NT2/D1 (cell line): ENCODE measurements around the gene PPM1L.

ENCODE experiments used
- DNase-seq: peaks from one replicate; pipeline ENCODE4 v3.0.0-alpha.2; 2011; ENCODE audit warnings: low read depth, low spot score
- H3K27me3 ChIP-seq: 2 replicates; pipeline ENCODE4 v1.6.0; 2011; ENCODE audit warnings: mild to moderate bottlenecking; ENCODE audit not compliant: insufficient read length, insufficient read depth
- H3K36me3 ChIP-seq: 2 replicates; pipeline ENCODE4 v1.6.1; 2011; ENCODE audit warnings: mild to moderate bottlenecking, low read length, mixed read lengths; ENCODE audit not compliant: insufficient read depth, insufficient read length
- H3K4me1 ChIP-seq: 2 replicates; pipeline ENCODE4 v1.5.1; 2011; ENCODE audit not compliant: insufficient read depth, insufficient read length
- H3K4me3 ChIP-seq: 2 replicates; pipeline ENCODE4 v1.5.1; 2011; ENCODE audit warnings: low read depth; ENCODE audit not compliant: insufficient read length
- H3K9ac ChIP-seq: 2 replicates; pipeline ENCODE4 v1.6.0; 2011; ENCODE audit warnings: low read depth; ENCODE audit not compliant: insufficient read length
- H3K9me3 ChIP-seq: 2 replicates; pipeline ENCODE4 v1.5.1; 2011; ENCODE audit warnings: mild to moderate bottlenecking, low read length; ENCODE audit not compliant: insufficient read depth
- SUZ12 ChIP-seq: IDR thresholded peaks from 2 replicates; pipeline ENCODE4 v1.6.1; 2011; ENCODE audit not compliant: insufficient read length, insufficient read depth; ENCODE audit errors: extremely low read depth
- YY1 ChIP-seq: IDR thresholded peaks from 2 replicates; pipeline ENCODE4 v1.6.1; 2011; ENCODE audit not compliant: insufficient read length, insufficient read depth
- ZNF274 ChIP-seq: IDR thresholded peaks from 2 replicates; pipeline ENCODE4 v1.6.1; 2011; ENCODE audit warnings: mild to moderate bottlenecking, low read depth, low read length

The PPM1L gene

GRCh38 chr3:160911411-160911810 is 155.4 kb downstream of the PPM1L start:
- Histone ChIP-seq H3K4me1 (no peaks in the 10 kb centered on the region), H3K9me3 (peaks cover 4% of the 10 kb centered on the region; the same call in 1 of the 2 replicates), H3K36me3 (no peaks in the 10 kb centered on the region), H3K27me3 (no peaks in the 10 kb centered on the region), H3K4me3 (no peak overlapping the region), H3K9ac (no peak overlapping the region)
- no peak for TF ChIP-seq ZNF274
- TF ChIP-seq SUZ12, result no peak
- TF ChIP-seq YY1, result no peak
- DNase-seq, result no peak

DNA sequence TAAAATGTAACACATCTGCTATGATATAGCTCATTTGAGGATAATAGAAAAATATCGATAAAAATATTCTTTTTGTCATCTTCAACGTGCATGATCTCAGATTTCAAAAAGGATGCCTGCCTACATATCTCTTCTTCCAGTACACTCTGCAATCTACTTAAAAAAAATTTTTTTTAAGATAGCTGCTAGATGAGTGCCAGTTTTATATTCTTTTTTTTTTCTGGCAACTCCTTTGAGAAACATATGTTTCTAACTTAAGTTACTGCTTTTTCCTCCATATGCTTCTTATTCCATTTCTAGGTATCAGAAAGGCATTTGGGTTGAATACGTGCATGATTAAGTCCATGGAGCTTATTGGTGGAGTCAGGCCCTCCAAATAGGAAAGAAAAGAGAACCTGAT is 160.4 kb downstream of the PPM1L start:
- Histone ChIP-seq H3K4me3 (no peak overlapping the region), H3K27me3 (no peaks in the 10 kb centered on the region), H3K9ac (no peak overlapping the region), H3K36me3 (no peaks in the 10 kb centered on the region), H3K9me3 (no peaks in the 10 kb centered on the region), H3K4me1 (no peaks in the 10 kb centered on the region)
- TF ChIP-seq ZNF274 (no peak), YY1 (no peak), SUZ12 (no peak)
- DNase-seq, result no peak

GRCh38 chr3:160919942-160920341 is 163.9 kb downstream of the PPM1L start:
- Histone ChIP-seq H3K36me3 (no peaks in the 10 kb centered on the region), H3K4me3 (no peak overlapping the region), H3K4me1 (no peaks in the 10 kb centered on the region), H3K27me3 (no peaks in the 10 kb centered on the region), H3K9me3 (no peaks in the 10 kb centered on the region), H3K9ac (no peak overlapping the region)
- TF ChIP-seq YY1 (no peak), ZNF274 (no peak), SUZ12 (no peak)
- no peak for DNase-seq

DNA sequence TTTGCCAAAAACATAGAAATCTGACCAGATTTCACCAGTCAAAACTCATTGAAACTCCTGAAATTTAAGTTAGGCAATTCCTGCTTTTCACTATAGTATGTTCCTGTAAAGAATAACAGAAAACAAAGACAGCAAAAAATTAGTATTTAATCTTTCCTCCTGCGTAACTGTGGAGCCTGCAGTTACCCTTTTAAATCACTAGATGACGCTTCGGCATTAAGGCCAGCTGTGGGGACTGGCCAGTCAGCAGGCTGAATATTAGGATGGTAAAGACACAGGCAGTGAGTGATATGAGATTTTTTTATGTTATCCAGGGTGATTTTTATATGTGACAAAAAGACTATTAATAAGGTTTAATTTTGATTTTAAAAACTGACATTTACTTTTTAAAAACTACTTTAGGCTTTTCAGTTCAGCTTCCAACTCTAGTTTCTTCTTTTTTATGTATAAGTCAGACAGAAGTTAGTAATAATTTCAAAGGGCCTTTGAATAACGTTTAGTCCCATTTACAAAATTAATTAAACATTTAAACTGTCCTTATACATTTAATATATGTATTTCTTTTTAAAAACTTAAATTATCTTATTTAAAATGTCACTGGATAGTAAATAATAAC is 165.1 kb downstream of the PPM1L start:
- no peak for DNase-seq
- no peak for TF ChIP-seq ZNF274
- H3K36me3 ChIP-seq, result no peaks in the 10 kb centered on the region
- no peak overlapping the region for H3K4me3 ChIP-seq
- H3K9me3 ChIP-seq, result no peaks in the 10 kb centered on the region
- H3K4me1 ChIP-seq, result no peaks in the 10 kb centered on the region
- no peaks in the 10 kb centered on the region for H3K27me3 ChIP-seq
- H3K9ac ChIP-seq, result no peak overlapping the region

GRCh38 chr3:160924776-160925175 is 168.7 kb downstream of the PPM1L start:
- H3K36me3 ChIP-seq, result no peaks in the 10 kb centered on the region
- TF ChIP-seq SUZ12 (no peak), YY1 (no peak), ZNF274 (no peak)
- peaks cover 4% of the 10 kb centered on the region; the same call in 1 of the 2 replicates for H3K9me3 ChIP-seq
- no peaks in the 10 kb centered on the region for H3K27me3 ChIP-seq
- H3K4me3 ChIP-seq, result no peak overlapping the region
- DNase-seq, result no peak
- no peak overlapping the region for H3K9ac ChIP-seq
- H3K4me1 ChIP-seq, result no peaks in the 10 kb centered on the region

DNA sequence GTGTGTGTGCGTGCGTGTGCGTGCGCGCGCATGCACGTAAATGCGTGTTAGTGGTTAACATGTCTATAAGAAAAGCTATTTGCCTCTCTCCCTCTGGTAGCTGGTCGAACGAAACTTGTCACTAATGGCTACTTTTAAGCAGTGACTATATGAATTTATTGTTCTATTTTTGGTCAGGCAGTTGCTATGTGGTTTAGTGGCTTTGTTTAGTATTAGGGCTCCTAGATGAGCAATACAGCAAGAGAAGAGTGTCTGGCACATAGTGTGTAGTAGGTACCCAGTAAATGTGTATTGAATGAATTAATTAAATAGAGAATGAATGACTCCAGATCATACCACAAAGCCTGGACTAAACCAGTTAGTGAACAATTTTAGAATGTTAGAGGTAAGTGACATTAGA is 171.6 kb downstream of the PPM1L start:
- DNase-seq, result no peak
- Histone ChIP-seq H3K9ac (no peak overlapping the region), H3K27me3 (no peaks in the 10 kb centered on the region), H3K4me1 (no peaks in the 10 kb centered on the region), H3K4me3 (no peak overlapping the region), H3K9me3 (peaks cover 4% of the 10 kb centered on the region; the same call in 1 of the 2 replicates), H3K36me3 (no peaks in the 10 kb centered on the region)
- TF ChIP-seq ZNF274, result no peak
- no peak for TF ChIP-seq YY1

GRCh38 chr3:160928183-160928726 is 172.2 kb downstream of the PPM1L start:
- no peaks in the 10 kb centered on the region for H3K36me3 ChIP-seq
- no peaks in the 10 kb centered on the region for H3K27me3 ChIP-seq
- peaks cover 4% of the 10 kb centered on the region; the same call in 1 of the 2 replicates for H3K9me3 ChIP-seq
- H3K4me1 ChIP-seq, result no peaks in the 10 kb centered on the region
- H3K9ac ChIP-seq, result no peak overlapping the region
- no peak for DNase-seq
- H3K4me3 ChIP-seq, result no peak overlapping the region
- no peak for TF ChIP-seq YY1
- no peak for TF ChIP-seq ZNF274
- no peak for TF ChIP-seq SUZ12

DNA sequence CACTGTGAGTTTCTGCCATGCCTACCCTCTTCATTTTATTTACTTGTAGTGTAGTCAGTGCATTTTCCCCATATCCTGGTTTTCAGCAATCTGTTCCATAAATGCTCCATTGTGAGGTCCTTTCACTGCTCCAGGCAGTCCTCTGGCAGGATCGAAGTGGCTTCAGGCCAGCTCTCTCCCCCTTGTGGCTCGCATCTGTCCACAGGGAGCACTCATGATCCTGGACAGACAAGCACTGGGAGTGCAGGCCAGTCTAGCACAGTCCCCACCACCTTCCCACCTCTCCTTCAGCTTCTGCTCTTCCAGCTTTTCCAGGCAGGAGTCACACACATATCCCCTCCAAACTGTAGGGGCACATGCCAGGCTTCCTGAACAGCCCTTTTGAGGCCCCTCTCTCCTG is 173.6 kb downstream of the PPM1L start:
- H3K4me1 ChIP-seq, result no peaks in the 10 kb centered on the region
- no peak overlapping the region for H3K4me3 ChIP-seq
- H3K9me3 ChIP-seq, result peaks cover 4% of the 10 kb centered on the region; the same call in 1 of the 2 replicates
- no peaks in the 10 kb centered on the region for H3K27me3 ChIP-seq
- TF ChIP-seq SUZ12 (no peak), YY1 (no peak), ZNF274 (no peak)
- H3K36me3 ChIP-seq, result no peaks in the 10 kb centered on the region
- no peak for DNase-seq
- H3K9ac ChIP-seq, result no peak overlapping the region
